Renal cortex interstitium (tissue), 11 donors: ENCODE measurements around the gene PCDHGA7. TPM values are rescaled to one million over a fixed set of nuclear protein-coding genes. Genes with fewer than 3 reads are reported as not detected.
"Not testable (repeated sequence)": the region's sequence is repeated elsewhere in the genome, so short reads cannot be mapped to it uniquely, and the experiment has no call there.

ENCODE experiments used
- DNase-seq, 11 donors: peaks; one replicate each; pipeline ENCODE4 v3.0.0-alpha.2; 2013; ENCODE audit warnings: low read depth in 9 of 11, low spot score in 4 of 11; ENCODE audit errors: extremely low read depth in 1 of 11
- polyA plus RNA-seq, 3 donors: library from polyadenylated mRNA; unstranded; fragments of 120-200 nt; gene quantifications; one replicate each; pipeline ENCODE4 v1.2.1, GENCODE V29; 2013; ENCODE audit not compliant: insufficient read length in 3 of 3

Gene PCDHGA7
- polyA plus RNA-seq, 3 donors, result 2.0 to 2.7 (median 2.5) TPM

- DNase-seq, result not testable (repeated sequence)
Observed at GRCh38 chr5:141414548-141415274, 32.2 kb downstream of the PCDHGA7 start.

- not testable (repeated sequence) for DNase-seq
Observed at GRCh38 chr5:141415275-141415618, 32.7 kb downstream of the PCDHGA7 start.

- peak in 7 of 11 donors; percentile 33 to 56 (median 47) for DNase-seq
Observed at GRCh38 chr5:141417494-141418172, 35.1 kb downstream of the PCDHGA7 start, which contains the start of gene PCDHGB7. Gene PCDHGB7, plus strand, starts transcription at chr5:141417677. Its CDS starts 183 bp downstream, at chr5:141417860.

GRCh38 chr5:141419074-141419880 is 36.7 kb downstream of the PCDHGA7 start:
- DNase-seq, result no peak

GRCh38 chr5:141420855-141421488 is 38.4 kb downstream of the PCDHGA7 start, which contains the start of gene PCDHGA11:
Gene PCDHGA11, plus strand, starts transcription at chr5:141421051. Its CDS starts 177 bp downstream, at chr5:141421228.
- peak in 1 of 11 donors; percentile 22 for DNase-seq

- no peak for DNase-seq
Observed at GRCh38 chr5:141421489-141421855, 38.9 kb downstream of the PCDHGA7 start.

- DNase-seq, result no peak
Observed at GRCh38 chr5:141422742-141423291, 40.3 kb downstream of the PCDHGA7 start.

- no peak for DNase-seq
Observed at GRCh38 chr5:141427783-141428426, 45.4 kb downstream of the PCDHGA7 start.

GRCh38 chr5:141430332-141431113 is 48.0 kb downstream of the PCDHGA7 start, which contains the start of gene PCDHGA12:
Gene PCDHGA12, plus strand, starts transcription at chr5:141430507. Its CDS starts 253 bp downstream, at chr5:141430760.
- peak in 1 of 11 donors; percentile 11 for DNase-seq

- DNase-seq, result no peak
Observed at GRCh38 chr5:141431286-141431685, 48.7 kb downstream of the PCDHGA7 start.

GRCh38 chr5:141432308-141432707 is 49.8 kb downstream of the PCDHGA7 start:
- not testable (repeated sequence) for DNase-seq

GRCh38 chr5:141432726-141433125 is 50.2 kb downstream of the PCDHGA7 start:
- not testable (repeated sequence) for DNase-seq

GRCh38 chr5:141434006-141434405 is 51.5 kb downstream of the PCDHGA7 start:
- no peak for DNase-seq

Other genes starting within 250 kb of the PCDHGA7 start
- 1 to 10 TPM; 6.0 to 9.0 (median 8.5) TPM for gene PCDHB5, start 247.5 kb upstream of the PCDHGA7 start, polyA plus RNA-seq
- 1 to 10 TPM; 2.4 to 3.2 (median 3.0) TPM for gene PCDHB6, start 232.7 kb upstream of the PCDHGA7 start, polyA plus RNA-seq
- 1 to 10 TPM; 4.0 to 4.4 (median 4.2) TPM for gene PCDHB7, start 210.1 kb upstream of the PCDHGA7 start, polyA plus RNA-seq
- gene PCDHB8, start 205.0 kb upstream of the PCDHGA7 start, polyA plus RNA-seq, result 1 to 10 TPM; 1.8 to 3.7 (median 2.4) TPM
- gene PCDHB16, start 200.4 kb upstream of the PCDHGA7 start, polyA plus RNA-seq, result 1 to 10 TPM; 5.0 to 7.6 (median 5.1) TPM
- 1 to 10 TPM; 4.1 to 4.4 (median 4.3) TPM for gene PCDHB9, start 195.6 kb upstream of the PCDHGA7 start, polyA plus RNA-seq
- 1 to 10 TPM; 4.8 to 7.5 (median 6.8) TPM for gene PCDHB10, start 190.4 kb upstream of the PCDHGA7 start, polyA plus RNA-seq
- gene PCDHB11, start 183.1 kb upstream of the PCDHGA7 start, polyA plus RNA-seq, result 1 to 10 TPM; 4.0 to 6.3 (median 4.7) TPM
- gene PCDHB12, start 174.0 kb upstream of the PCDHGA7 start, polyA plus RNA-seq, result 1 to 10 TPM; 4.6 to 5.1 (median 5.0) TPM
- 1 to 10 TPM; 6.9 to 7.9 (median 7.2) TPM for gene PCDHB13, start 168.8 kb upstream of the PCDHGA7 start, polyA plus RNA-seq
- gene PCDHB14, start 159.4 kb upstream of the PCDHGA7 start, polyA plus RNA-seq, result 10 to 100 TPM in 2 of 3 donors, 1 to 10 TPM in 1; 9.5 to 11.6 (median 10.6) TPM
- gene PCDHB15, start 137.3 kb upstream of the PCDHGA7 start, polyA plus RNA-seq, result 10 to 100 TPM; 13.2 to 15.0 (median 14.9) TPM
- under 1 TPM in 2 of 3 donors, not detected in 1; 0.14 to 0.35 TPM for gene SLC25A2, start 78.7 kb upstream of the PCDHGA7 start, polyA plus RNA-seq
- gene TAF7, start 62.0 kb upstream of the PCDHGA7 start, polyA plus RNA-seq, result 100 to 1,000 TPM; 134 to 184 (median 157) TPM
- 1 to 10 TPM in 2 of 3 donors, under 1 TPM in 1; 0.92 to 1.2 (median 1.0) TPM for gene PCDHGA1, start 52.2 kb upstream of the PCDHGA7 start, polyA plus RNA-seq
- 1 to 10 TPM; 6.0 to 7.9 (median 6.1) TPM for gene PCDHGA2, start 44.0 kb upstream of the PCDHGA7 start, polyA plus RNA-seq
- 1 to 10 TPM; 3.1 to 4.2 (median 3.6) TPM for gene PCDHGA3, start 38.9 kb upstream of the PCDHGA7 start, polyA plus RNA-seq
- 1 to 10 TPM; 1.5 to 2.5 (median 2.2) TPM for gene PCDHGB1, start 32.6 kb upstream of the PCDHGA7 start, polyA plus RNA-seq
- 1 to 10 TPM; 2.0 to 3.4 (median 2.2) TPM for gene PCDHGA4, start 27.7 kb upstream of the PCDHGA7 start, polyA plus RNA-seq
- 1 to 10 TPM; 3.5 to 4.3 (median 3.8) TPM for gene PCDHGB2, start 22.7 kb upstream of the PCDHGA7 start, polyA plus RNA-seq
- gene PCDHGA5, start 18.6 kb upstream of the PCDHGA7 start, polyA plus RNA-seq, result 1 to 10 TPM; 2.1 to 2.7 (median 2.6) TPM
- 1 to 10 TPM; 2.1 to 2.5 (median 2.5) TPM for gene PCDHGB3, start 12.5 kb upstream of the PCDHGA7 start, polyA plus RNA-seq
- gene PCDHGA6, start 8.9 kb upstream of the PCDHGA7 start, polyA plus RNA-seq, result 1 to 10 TPM; 6.5 to 8.0 (median 7.2) TPM
- gene PCDHGB4, start 5.0 kb downstream of the PCDHGA7 start, polyA plus RNA-seq, result 1 to 10 TPM; 4.9 to 6.5 (median 6.1) TPM
- gene PCDHGA8, start 9.9 kb downstream of the PCDHGA7 start, polyA plus RNA-seq, result 1 to 10 TPM in 1 of 3 donors, under 1 TPM in 2; 0.58 to 1.0 (median 0.61) TPM
- 10 to 100 TPM in 2 of 3 donors, 1 to 10 TPM in 1; 8.6 to 11.5 (median 10.8) TPM for gene PCDHGB5, start 15.2 kb downstream of the PCDHGA7 start, polyA plus RNA-seq
- gene PCDHGA9, start 20.0 kb downstream of the PCDHGA7 start, polyA plus RNA-seq, result 1 to 10 TPM; 3.6 to 6.2 (median 5.4) TPM
- gene PCDHGB6, start 25.3 kb downstream of the PCDHGA7 start, polyA plus RNA-seq, result 1 to 10 TPM; 6.7 to 7.6 (median 7.6) TPM
- 1 to 10 TPM; 3.0 to 3.7 (median 3.3) TPM for gene PCDHGA10, start 30.2 kb downstream of the PCDHGA7 start, polyA plus RNA-seq
- gene PCDHGB7, start 34.9 kb downstream of the PCDHGA7 start, polyA plus RNA-seq, result 10 to 100 TPM; 15.2 to 16.6 (median 15.7) TPM
- gene PCDHGA11, start 38.3 kb downstream of the PCDHGA7 start, polyA plus RNA-seq, result 1 to 10 TPM; 3.9 to 5.4 (median 5.2) TPM
- 1 to 10 TPM; 1.5 to 3.0 (median 1.9) TPM for gene PCDHGA12, start 47.8 kb downstream of the PCDHGA7 start, polyA plus RNA-seq
- 100 to 1,000 TPM in 1 of 3 donors, 10 to 100 TPM in 2; 90.0 to 127 (median 97.3) TPM for gene PCDHGC3, start 93.2 kb downstream of the PCDHGA7 start, polyA plus RNA-seq
- gene PCDHGC4, start 102.3 kb downstream of the PCDHGA7 start, polyA plus RNA-seq, result 1 to 10 TPM; 3.4 to 3.9 (median 3.6) TPM
- 1 to 10 TPM in 1 of 3 donors, under 1 TPM in 2; 0.34 to 1.2 (median 0.36) TPM for gene PCDHGC5, start 106.3 kb downstream of the PCDHGA7 start, polyA plus RNA-seq
- gene DIAPH1, start 236.3 kb downstream of the PCDHGA7 start, polyA plus RNA-seq, result 10 to 100 TPM; 70.4 to 86.9 (median 73.6) TPM